GM12892 (cell line): Measurements from ENCODE around the gene CSTB.

ENCODE experiments used
- DNase-seq: peaks from one replicate; pipeline ENCODE4 v3.0.0; 2011; ENCODE audit not compliant: insufficient read length
- FAIRE-seq: peaks from 2 replicates; lab custom pipeline; 2011; peaks lifted over from hg19 to GRCh38; lab: Jason Lieb, UNC
- POLR2A ChIP-seq: IDR thresholded peaks from 2 replicates; pipeline ENCODE4 v1.6.1; 2011; ENCODE audit warnings: low read depth, low read length, control low read depth
- POLR2AphosphoS5 ChIP-seq: IDR thresholded peaks from 2 replicates; pipeline ENCODE4 v1.6.1; 2011; ENCODE audit warnings: low read depth, low read length, control low read depth
- TAF1 ChIP-seq: IDR thresholded peaks from 2 replicates; pipeline ENCODE4 v1.6.1; 2011; ENCODE audit warnings: low read depth, mild to moderate bottlenecking, control low read depth, low read length, borderline replicate concordance

The CSTB gene

GRCh38 chr21:43783098-43783700, 7.1 kb upstream of the CSTB start:
- no peak for TF ChIP-seq POLR2AphosphoS5
- no peak for TF ChIP-seq TAF1
- no peak for TF ChIP-seq POLR2A
- no peak for FAIRE-seq
- DNase-seq = no peak

- TF ChIP-seq POLR2A (no peak), TAF1 (no peak), POLR2AphosphoS5 (no peak)
- DNase-seq = no peak
- FAIRE-seq = no peak
These were observed 6.5 kb upstream of the CSTB start for GRCh38 chr21:43782431-43783097.

GRCh38 chr21:43781846-43782245, 5.7 kb upstream of the CSTB start:
- DNase-seq (no peak), FAIRE-seq (no peak)
- TF ChIP-seq TAF1 = no peak
- no peak for TF ChIP-seq POLR2A
- no peak for TF ChIP-seq POLR2AphosphoS5

GRCh38 chr21:43779660-43780059, 3.6 kb upstream of the CSTB start:
- FAIRE-seq = no peak
- DNase-seq = no peak
- TF ChIP-seq POLR2AphosphoS5 = no peak
- TF ChIP-seq POLR2A = no peak
- no peak for TF ChIP-seq TAF1

GRCh38 chr21:43778469-43779335, 2.6 kb upstream of the CSTB start:
- no peak for FAIRE-seq
- DNase-seq = no peak

GRCh38 chr21:43777953-43778352, 1.8 kb upstream of the CSTB start:
- FAIRE-seq (no peak), DNase-seq (no peak)
- no peak for TF ChIP-seq POLR2A
- TF ChIP-seq POLR2AphosphoS5 = no peak
- TF ChIP-seq TAF1 = no peak

More at GRCh38 chr21:43778469-43779335, 2.6 kb upstream of the CSTB start:
- TF ChIP-seq TAF1 (no peak), POLR2A (no peak), POLR2AphosphoS5 (no peak)

- DNase-seq = no peak
- no peak for TF ChIP-seq POLR2A
- no peak for TF ChIP-seq TAF1
- TF ChIP-seq POLR2AphosphoS5 = no peak
- FAIRE-seq = peak; percentile 40
These were observed 918 bp downstream of the CSTB start for GRCh38 chr21:43775190-43775589.

GRCh38 chr21:43774163-43774562, 1.9 kb downstream of the CSTB start:
- DNase-seq = no peak
- FAIRE-seq = no peak
- no peak for TF ChIP-seq TAF1

- FAIRE-seq (no peak), DNase-seq (no peak)
- no peak for TF ChIP-seq TAF1
- TF ChIP-seq POLR2AphosphoS5 = no peak
- no peak for TF ChIP-seq POLR2A
These were observed 3.7 kb downstream of the CSTB start for GRCh38 chr21:43772425-43772821.

GRCh38 chr21:43771698-43772424, 4.2 kb downstream of the CSTB start:
- no peak for DNase-seq
- FAIRE-seq = no peak
- TF ChIP-seq POLR2A (no peak), POLR2AphosphoS5 (no peak), TAF1 (no peak)

- no peak for DNase-seq
- no peak for TF ChIP-seq POLR2AphosphoS5
- no peak for TF ChIP-seq POLR2A
- no peak for TF ChIP-seq TAF1
- FAIRE-seq = no peak
These were observed 4.9 kb downstream of the CSTB start for GRCh38 chr21:43771199-43771675.
